Dendritic cell treated with granulocyte-macrophage colony-stimulating factor and Interleukin-4, amounts not matched to agents 40 ng/mL and 50 ng/mL, for 4 days (primary cell): Measurements from ENCODE around the gene ELMO3.

ENCODE experiments used
- H3K27ac Mint-ChIP-seq: one replicate; pipeline ENCODE4 v1.8.0; 2022; ENCODE audit warnings: mild to moderate bottlenecking, mixed read lengths
- H3K27me3 Mint-ChIP-seq: one replicate; pipeline ENCODE4 v1.8.0; 2022; ENCODE audit warnings: mild to moderate bottlenecking, mixed read lengths
- H3K36me3 Mint-ChIP-seq: one replicate; pipeline ENCODE4 v1.8.0; 2022; ENCODE audit warnings: low read depth, mixed read lengths
- H3K4me1 Mint-ChIP-seq: one replicate; pipeline ENCODE4 v1.8.0; 2022; ENCODE audit warnings: low read depth, mixed read lengths
- H3K4me3 Mint-ChIP-seq: one replicate; pipeline ENCODE4 v1.8.0; 2022; ENCODE audit warnings: mild to moderate bottlenecking, moderate library complexity, mixed read lengths
- H3K9me3 Mint-ChIP-seq: one replicate; pipeline ENCODE4 v1.8.0; 2022; ENCODE audit warnings: mixed read lengths
- intact Hi-C: fragments of 100-400 bp; cut with micrococcal nuclease; formaldehyde crosslinking; loops from one replicate; pipeline ENCODE4 v1.15.0; 2022

Gene ELMO3

GRCh38 chr16:67183284-67183626 lies 15.7 kb upstream of the ELMO3 start:
- Mint-ChIP-seq H3K36me3 (peaks cover 12% of the 10 kb centered on the region), H3K9me3 (no peaks in the 10 kb centered on the region), H3K27me3 (peaks cover 36% of the 10 kb centered on the region), H3K4me1 (peaks cover 23% of the 10 kb centered on the region), H3K27ac (no peak overlapping the region), H3K4me3 (no peak overlapping the region)
- intact Hi-C loops: loop anchor here (2.0 kb wide), 1 partner anchor 22 kb away; no protein-coding TSS in a partner anchor

- H3K4me3 Mint-ChIP-seq: no peak within 1 kb of the TSS
- no peak within 1 kb of the TSS for H3K27ac Mint-ChIP-seq
- intact Hi-C loops: loop anchor here (2.0 kb wide), 2 partner anchors 23 to 43 kb away; partner anchors contain the start of gene TMEM208
- H3K9me3 Mint-ChIP-seq: no peaks in the 10 kb centered on the region
- peaks cover 17% of the 10 kb centered on the region for H3K4me1 Mint-ChIP-seq
- peaks cover 10% of the 10 kb centered on the region for H3K36me3 Mint-ChIP-seq
- H3K27me3 Mint-ChIP-seq: peaks cover 32% of the 10 kb centered on the region
Observed at GRCh38 chr16:67183627-67184452, 15.1 kb upstream of the ELMO3 start, which contains the start of gene MATCAP1. Gene MATCAP1 (minus strand): TSS chr16:67183963. CDS start chr16:67180610, 3,353 bp downstream.

DNA sequence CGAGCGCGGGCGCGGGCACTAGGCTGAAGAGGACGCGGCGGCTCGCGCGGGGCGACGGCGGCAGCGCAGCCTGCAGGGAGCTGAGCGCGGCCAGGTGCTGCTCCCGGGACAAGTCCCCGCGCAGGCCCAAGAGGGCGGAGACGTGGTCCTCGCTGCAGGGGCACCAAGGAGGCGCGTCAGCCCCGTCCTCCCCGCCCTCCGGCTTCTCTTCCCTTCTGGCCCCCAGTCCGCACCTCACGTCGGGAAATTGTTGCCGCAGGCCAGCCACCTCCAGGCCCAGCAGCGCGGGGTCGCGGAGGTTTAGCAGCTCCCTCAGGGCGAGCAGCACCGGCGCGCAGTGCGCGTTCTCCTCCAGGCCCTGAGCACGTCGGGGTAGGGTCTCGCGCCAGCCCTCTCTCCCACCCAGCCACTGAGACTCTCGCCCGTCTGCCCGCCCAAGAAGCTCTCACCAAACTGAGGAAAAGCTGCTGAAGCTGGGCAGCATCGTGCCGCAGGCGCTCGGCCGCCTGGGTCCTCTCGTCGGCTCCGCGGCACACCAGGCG lies 14.4 kb upstream of the ELMO3 start:
- no peaks in the 10 kb centered on the region for H3K9me3 Mint-ChIP-seq
- H3K27ac Mint-ChIP-seq: no peak overlapping the region
- peaks cover 5% of the 10 kb centered on the region for H3K36me3 Mint-ChIP-seq
- intact Hi-C loops: loop anchor here (2.0 kb wide), 1 partner anchor 42 kb away; the partner anchor contains the start of gene TMEM208
- peaks cover 13% of the 10 kb centered on the region for H3K4me1 Mint-ChIP-seq
- no peak overlapping the region for H3K4me3 Mint-ChIP-seq
- H3K27me3 Mint-ChIP-seq: peaks cover 27% of the 10 kb centered on the region

DNA sequence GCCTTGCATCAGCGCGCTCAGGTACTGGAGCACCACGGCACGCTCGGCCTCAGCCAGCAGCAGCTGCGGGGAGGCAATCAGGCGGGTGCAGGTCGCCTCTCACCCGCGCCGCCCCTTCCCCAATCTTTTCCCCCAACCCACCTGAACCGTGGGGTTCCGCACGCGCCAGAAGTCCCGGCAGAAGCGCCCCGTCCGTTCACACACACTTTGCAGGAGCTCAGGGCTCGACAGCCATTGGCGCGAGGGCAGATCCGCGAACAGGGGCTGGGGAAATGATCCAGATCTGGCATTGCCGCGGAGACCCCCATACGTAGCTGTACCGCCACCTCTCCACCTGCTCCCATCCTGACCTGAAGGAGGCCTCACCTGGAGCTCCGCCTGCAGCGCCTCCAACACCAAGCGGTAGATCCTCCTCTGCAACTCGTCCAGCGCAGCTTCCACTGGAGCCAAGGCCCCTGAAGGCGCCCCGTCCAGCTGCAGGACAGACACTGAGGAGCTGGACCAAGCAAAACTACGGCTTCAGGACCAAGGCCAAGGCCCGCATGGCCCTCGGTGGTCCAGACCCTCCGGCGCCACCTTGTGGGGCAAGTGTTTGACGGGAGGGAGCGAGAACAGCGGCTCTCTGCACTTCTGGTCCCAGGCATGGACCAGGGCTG lies 13.8 kb upstream of the ELMO3 start:
- H3K9me3 Mint-ChIP-seq: no peaks in the 10 kb centered on the region
- H3K27me3 Mint-ChIP-seq: peaks cover 24% of the 10 kb centered on the region
- H3K27ac Mint-ChIP-seq: peak overlapping the region; percentile 18
- H3K36me3 Mint-ChIP-seq: no peaks in the 10 kb centered on the region
- intact Hi-C loops: loop anchor here (1.0 to 5.0 kb wide), 3 partner anchors 42 to 238 kb away; partner anchors contain the start of gene TMEM208
- H3K4me1 Mint-ChIP-seq: peaks cover 13% of the 10 kb centered on the region
- no peak overlapping the region for H3K4me3 Mint-ChIP-seq

DNA sequence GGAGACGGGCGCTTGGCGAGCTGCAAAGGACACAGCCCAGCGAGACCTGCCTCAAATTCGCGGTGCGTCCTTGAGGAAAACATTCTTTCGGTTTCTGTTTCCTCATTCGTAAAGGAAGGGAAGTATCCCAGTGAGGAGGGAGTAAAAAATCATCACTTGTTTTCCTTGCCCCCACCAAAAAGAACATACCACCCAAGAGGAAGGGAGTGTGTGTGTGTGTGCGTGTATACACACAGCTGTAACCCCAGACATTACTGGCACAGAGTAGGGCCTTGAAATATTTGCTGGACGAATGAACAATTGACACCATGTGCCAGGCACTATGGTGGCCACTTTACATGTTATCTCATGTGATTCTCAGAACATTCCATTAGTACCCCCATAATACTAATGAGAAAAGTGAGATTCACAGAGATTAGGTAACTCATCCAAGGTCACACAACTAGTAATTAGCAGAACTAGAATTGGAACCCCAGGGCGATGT lies 13.2 kb upstream of the ELMO3 start:
- Mint-ChIP-seq H3K27me3 (peaks cover 24% of the 10 kb centered on the region), H3K4me3 (no peak overlapping the region), H3K9me3 (no peaks in the 10 kb centered on the region), H3K27ac (peak overlapping the region; percentile 18), H3K36me3 (no peaks in the 10 kb centered on the region), H3K4me1 (peaks cover 13% of the 10 kb centered on the region)
- intact Hi-C loops: loop anchor here (1.0 to 5.0 kb wide), 3 partner anchors 41 to 238 kb away; partner anchors contain the start of gene TMEM208

GRCh38 chr16:67186550-67186950 lies 12.4 kb upstream of the ELMO3 start:
- intact Hi-C loops: loop anchor here (5.0 kb wide), 1 partner anchor 239 kb away; no protein-coding TSS in a partner anchor
- H3K4me1 Mint-ChIP-seq: peaks cover 17% of the 10 kb centered on the region
- H3K4me3 Mint-ChIP-seq: no peak overlapping the region
- no peaks in the 10 kb centered on the region for H3K9me3 Mint-ChIP-seq
- no peaks in the 10 kb centered on the region for H3K36me3 Mint-ChIP-seq
- no peak overlapping the region for H3K27ac Mint-ChIP-seq
- peaks cover 24% of the 10 kb centered on the region for H3K27me3 Mint-ChIP-seq

- H3K9me3 Mint-ChIP-seq: no peaks in the 10 kb centered on the region
- intact Hi-C loops: loop anchor here (5.0 kb wide), 1 partner anchor 240 kb away; no protein-coding TSS in a partner anchor
- no peak overlapping the region for H3K4me3 Mint-ChIP-seq
- H3K36me3 Mint-ChIP-seq: peaks cover 3% of the 10 kb centered on the region
- H3K27ac Mint-ChIP-seq: no peak overlapping the region
- peaks cover 24% of the 10 kb centered on the region for H3K27me3 Mint-ChIP-seq
- peaks cover 21% of the 10 kb centered on the region for H3K4me1 Mint-ChIP-seq
Observed at GRCh38 chr16:67187175-67187890, 11.6 kb upstream of the ELMO3 start.

DNA sequence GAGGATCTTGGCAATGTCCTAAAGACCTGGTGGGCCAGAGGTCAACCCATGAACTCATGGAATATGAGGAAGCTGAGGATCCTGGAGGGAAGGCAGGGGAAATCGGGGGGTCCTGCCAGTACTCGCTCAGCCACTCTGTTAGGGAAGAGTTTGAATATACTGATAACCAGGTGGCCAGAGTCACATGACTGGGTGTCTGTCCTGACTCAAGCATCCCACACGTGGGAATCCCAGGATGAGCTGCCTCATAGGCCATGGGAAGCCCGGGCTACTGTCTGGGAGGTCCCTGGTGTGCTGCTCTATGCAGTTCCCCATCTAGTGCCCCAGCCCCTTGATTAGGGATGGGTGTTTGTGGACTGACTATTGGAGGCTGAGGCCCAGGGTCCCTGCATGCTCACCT lies 10.6 kb upstream of the ELMO3 start:
- peaks cover 24% of the 10 kb centered on the region for H3K27me3 Mint-ChIP-seq
- H3K36me3 Mint-ChIP-seq: peaks cover 10% of the 10 kb centered on the region
- no peak overlapping the region for H3K27ac Mint-ChIP-seq
- H3K4me3 Mint-ChIP-seq: no peak overlapping the region
- intact Hi-C loops: loop anchor here (5.0 kb wide), 1 partner anchor 241 kb away; no protein-coding TSS in a partner anchor
- peaks cover 30% of the 10 kb centered on the region for H3K4me1 Mint-ChIP-seq
- no peaks in the 10 kb centered on the region for H3K9me3 Mint-ChIP-seq

DNA sequence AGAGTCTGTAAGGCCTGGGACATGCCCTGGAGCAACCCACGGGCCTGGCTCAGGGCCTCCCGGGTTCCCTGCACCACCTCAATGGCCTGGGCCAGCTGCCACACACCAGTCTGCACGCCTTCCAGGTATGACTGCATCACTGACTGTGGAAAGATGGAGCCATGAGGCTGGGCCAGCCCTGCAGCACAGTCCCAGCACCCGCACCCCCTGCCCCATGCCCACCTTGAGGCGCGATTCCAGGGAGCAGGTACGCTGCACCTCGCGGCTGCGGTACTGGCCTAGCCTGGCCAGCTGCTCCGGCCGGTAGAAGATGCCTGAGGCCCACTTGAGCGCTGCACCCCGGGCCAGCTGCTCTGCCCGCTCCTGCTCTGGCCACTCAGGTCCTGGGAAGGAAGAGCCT lies 10.1 kb upstream of the ELMO3 start:
- Mint-ChIP-seq H3K4me3 (no peak overlapping the region), H3K27me3 (peaks cover 24% of the 10 kb centered on the region)
- intact Hi-C loops: loop anchor here (5.0 kb wide), 1 partner anchor 241 kb away; no protein-coding TSS in a partner anchor

GRCh38 chr16:67190041-67190440 lies 8.9 kb upstream of the ELMO3 start, which contains the start of gene EXOC3L1:
Gene EXOC3L1 (minus strand): TSS chr16:67190136. CDS start chr16:67189676, 460 bp downstream.
- no peak within 1 kb of the TSS for H3K4me3 Mint-ChIP-seq
- intact Hi-C loops: no loop called here
- no peaks in the 10 kb centered on the region for H3K9me3 Mint-ChIP-seq
- no peak within 1 kb of the TSS for H3K27ac Mint-ChIP-seq
- peaks cover 41% of the 10 kb centered on the region for H3K4me1 Mint-ChIP-seq
- H3K27me3 Mint-ChIP-seq: peaks cover 17% of the 10 kb centered on the region
- peaks cover 27% of the 10 kb centered on the region for H3K36me3 Mint-ChIP-seq

More for the DNA sequence above, 10.1 kb upstream of the ELMO3 start:
- H3K9me3 Mint-ChIP-seq: no peaks in the 10 kb centered on the region
- H3K27ac Mint-ChIP-seq: no peak overlapping the region
- H3K36me3 Mint-ChIP-seq: peaks cover 15% of the 10 kb centered on the region
- peaks cover 35% of the 10 kb centered on the region for H3K4me1 Mint-ChIP-seq

GRCh38 chr16:67190448-67191399 lies 8.2 kb upstream of the ELMO3 start:
- Mint-ChIP-seq H3K4me3 (no peak overlapping the region), H3K4me1 (peaks cover 37% of the 10 kb centered on the region), H3K9me3 (no peaks in the 10 kb centered on the region), H3K36me3 (peaks cover 34% of the 10 kb centered on the region), H3K27ac (no peak overlapping the region), H3K27me3 (peaks cover 11% of the 10 kb centered on the region)
- intact Hi-C loops: no loop called here

GRCh38 chr16:67191411-67191994 lies 7.4 kb upstream of the ELMO3 start:
- Mint-ChIP-seq H3K27ac (no peak overlapping the region), H3K9me3 (no peaks in the 10 kb centered on the region), H3K4me1 (peaks cover 44% of the 10 kb centered on the region), H3K27me3 (peaks cover 6% of the 10 kb centered on the region), H3K4me3 (peak overlapping the region; percentile 83), H3K36me3 (peaks cover 42% of the 10 kb centered on the region)
- intact Hi-C loops: no loop called here
